ENCODE results near the gene MAGEB3.
"Not testable (repeated sequence)": the region's sequence is repeated elsewhere in the genome, so short reads cannot be mapped to it uniquely, and the experiment has no call there.

Gene MAGEB3, protein sequence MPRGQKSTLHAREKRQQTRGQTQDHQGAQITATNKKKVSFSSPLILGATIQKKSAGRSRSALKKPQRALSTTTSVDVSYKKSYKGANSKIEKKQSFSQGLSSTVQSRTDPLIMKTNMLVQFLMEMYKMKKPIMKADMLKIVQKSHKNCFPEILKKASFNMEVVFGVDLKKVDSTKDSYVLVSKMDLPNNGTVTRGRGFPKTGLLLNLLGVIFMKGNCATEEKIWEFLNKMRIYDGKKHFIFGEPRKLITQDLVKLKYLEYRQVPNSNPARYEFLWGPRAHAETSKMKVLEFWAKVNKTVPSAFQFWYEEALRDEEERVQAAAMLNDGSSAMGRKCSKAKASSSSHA

GRCh38 chrX:30230395-30230794 lies at the start of gene MAGEB3:
TSS of gene MAGEB3 (plus strand) at chrX:30230657. CDS start at chrX:30235925, 5,268 bp downstream.
- DNase-seq (ENCODE audit: low read depth): no peak

DNA sequence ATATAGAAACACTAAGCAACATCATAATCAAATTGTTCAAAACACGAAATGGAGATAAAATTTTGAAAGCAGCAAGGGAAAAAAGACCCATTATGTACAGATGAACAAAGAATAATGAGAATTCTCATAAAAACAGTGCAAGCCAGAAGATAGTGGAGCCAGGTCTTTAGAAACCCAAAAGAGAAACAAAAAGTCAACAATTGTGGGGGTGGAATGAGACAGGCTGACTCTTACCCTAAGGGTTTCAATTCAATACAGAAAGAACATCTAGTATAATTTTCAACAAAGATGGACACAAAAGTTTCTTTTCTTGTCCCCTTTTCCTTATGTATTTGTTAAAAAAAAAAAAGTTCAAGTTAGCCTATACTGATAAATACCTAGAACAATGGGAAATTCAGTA lies 49.1 kb upstream of the MAGEB3 start:
- no peak for DNase-seq (ENCODE audit: low read depth)

DNA sequence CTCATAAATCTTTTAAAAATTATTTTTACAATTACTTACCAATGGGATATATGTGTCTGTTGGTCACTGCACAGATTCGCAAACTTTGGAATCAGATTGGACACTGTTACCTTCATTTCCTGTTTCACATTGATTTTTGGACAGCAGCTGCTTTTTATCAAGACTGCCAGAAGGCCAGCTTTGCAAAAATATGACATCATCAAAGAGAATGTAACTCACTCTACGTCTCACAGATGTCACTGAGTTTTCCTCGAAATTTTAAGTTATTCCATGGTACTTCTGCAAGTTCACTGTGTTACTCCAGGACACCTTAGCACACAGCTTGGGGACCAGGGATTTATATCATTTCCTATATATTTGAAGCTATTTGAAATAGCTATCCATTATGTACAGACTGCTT lies 46.9 kb upstream of the MAGEB3 start:
- DNase-seq (ENCODE audit: low read depth): no peak

GRCh38 chrX:30190426-30190825 lies 40.0 kb upstream of the MAGEB3 start:
- DNase-seq (ENCODE audit: low read depth): no peak

DNA sequence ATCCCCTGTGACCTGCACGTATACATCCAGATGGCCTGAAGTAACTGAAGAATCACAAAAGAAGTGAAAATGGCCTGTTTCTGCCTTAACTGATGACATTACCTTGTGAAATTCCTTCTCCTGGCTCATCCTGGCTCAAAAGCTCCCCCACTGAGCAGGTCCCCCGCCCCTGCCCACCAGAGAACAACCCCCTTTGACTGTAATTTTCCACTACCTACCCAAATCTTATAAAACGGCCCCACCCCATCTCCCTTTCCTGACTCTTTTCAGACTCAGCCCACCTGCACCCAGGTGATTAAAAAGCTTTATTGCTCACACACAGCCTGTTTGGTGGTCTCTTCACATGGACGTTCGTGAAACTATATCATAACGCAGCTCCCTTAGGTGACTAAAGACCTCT lies 36.5 kb upstream of the MAGEB3 start:
- not testable (repeated sequence) for DNase-seq (ENCODE audit: low read depth)

DNA sequence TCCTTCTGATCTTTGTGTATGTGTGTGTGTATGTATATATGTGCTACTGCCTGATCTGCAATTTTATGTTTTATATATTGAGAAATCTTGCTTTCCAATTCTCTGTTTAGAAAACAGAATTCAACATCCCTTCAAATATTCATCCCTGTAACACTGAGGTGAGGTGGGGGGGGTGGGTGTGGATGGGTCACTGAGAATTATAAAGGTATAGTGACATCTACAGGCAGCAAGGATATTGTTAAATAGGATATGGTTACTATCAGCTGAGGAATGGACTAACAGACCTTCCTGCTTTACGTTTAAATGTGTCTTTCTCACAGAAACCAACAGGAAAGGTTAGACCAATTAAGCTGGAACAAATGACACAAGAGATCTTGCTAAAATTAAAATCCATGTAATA lies 34.1 kb upstream of the MAGEB3 start:
- no peak for DNase-seq (ENCODE audit: low read depth)

DNA sequence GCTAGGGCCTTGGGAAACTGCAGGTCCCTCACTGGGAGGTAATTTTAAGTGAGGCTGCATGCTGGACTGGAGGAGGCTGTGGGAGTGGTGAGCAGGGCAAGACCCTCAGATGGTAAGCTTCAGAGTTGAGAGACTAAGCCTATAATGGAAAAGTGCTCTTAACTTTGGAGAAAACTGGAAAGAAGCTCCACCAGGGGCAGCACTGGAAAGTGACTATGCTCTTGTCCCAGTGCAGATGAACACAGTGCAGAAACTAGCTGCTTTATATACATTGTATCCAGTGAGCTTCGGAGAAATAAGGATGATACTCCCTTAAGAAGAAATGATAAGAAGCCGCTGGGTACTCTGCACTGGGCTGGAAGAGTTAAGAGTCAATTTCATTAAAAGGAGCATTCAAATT lies 18.3 kb upstream of the MAGEB3 start:
- DNase-seq (ENCODE audit: low read depth): no peak

DNA sequence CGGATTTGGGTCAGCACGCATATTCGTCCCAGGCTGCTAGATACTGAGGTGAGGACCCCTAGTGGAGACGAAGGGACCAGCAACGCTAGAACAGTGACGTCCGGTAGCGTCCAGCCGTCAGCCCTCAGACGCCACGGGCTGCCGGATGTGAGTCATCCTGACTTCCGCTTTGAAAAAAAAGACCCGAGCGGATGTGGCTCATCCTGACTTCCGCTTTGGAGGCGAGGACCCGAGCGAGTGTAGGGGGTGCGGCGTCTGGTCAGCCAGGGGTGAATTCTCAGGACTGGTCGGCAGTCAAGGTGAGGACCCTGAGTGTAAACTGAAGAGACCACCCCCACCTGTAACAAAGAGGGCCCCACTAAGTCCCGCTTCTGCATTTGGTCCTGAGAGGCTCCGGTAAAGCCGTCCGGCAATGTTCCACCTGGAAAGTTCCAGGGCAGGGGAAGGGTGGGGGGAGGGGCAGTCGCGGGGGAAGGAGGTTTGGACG lies 15.1 kb upstream of the MAGEB3 start, which contains the start of gene MAGEB2:
MAGEB2 (plus strand) TSS at position 207 of the 487 bp plus-strand sequence. CDS start 3,018 bp downstream, outside the sequence.
- DNase-seq (ENCODE audit: low read depth): no peak

DNA sequence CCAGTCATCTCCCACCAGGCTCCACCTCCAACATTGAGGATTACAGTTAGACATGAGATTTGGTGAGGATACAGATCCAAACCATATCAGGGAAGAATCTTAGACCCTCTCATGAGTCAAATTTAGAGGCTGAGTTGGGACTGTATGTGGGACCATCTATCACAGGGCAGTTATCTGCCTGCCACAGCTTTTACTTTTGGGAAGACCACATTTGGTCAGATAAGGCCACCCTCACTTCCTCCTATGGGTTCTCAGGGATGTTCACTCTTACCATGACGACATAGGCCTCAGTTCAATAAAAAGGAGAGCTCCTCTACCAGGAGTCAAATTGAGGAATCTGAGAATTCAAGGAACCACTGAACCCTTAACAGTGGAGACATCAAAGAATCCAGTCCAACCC lies 13.0 kb upstream of the MAGEB3 start:
- no peak for DNase-seq (ENCODE audit: low read depth)

DNA sequence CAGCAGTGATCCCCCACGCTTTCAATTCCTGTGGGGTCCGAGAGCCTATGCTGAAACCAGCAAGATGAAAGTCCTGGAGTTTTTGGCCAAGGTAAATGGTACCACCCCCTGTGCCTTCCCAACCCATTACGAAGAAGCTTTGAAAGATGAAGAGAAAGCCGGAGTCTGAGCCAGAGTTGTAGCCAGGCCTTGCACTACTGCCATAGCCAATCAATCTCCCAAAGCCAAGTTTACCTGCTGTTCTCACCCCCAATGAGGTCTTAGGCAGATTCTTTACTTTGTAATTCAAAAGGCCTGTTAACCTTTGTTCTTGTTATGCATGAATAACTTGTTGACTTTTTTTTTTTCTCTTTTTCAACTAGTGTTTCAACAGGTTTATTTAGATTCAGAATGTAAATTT lies 11.1 kb upstream of the MAGEB3 start:
- DNase-seq (ENCODE audit: low read depth): no peak

GRCh38 chrX:30220661-30221060 lies 9.8 kb upstream of the MAGEB3 start:
- DNase-seq (ENCODE audit: low read depth): no peak

DNA sequence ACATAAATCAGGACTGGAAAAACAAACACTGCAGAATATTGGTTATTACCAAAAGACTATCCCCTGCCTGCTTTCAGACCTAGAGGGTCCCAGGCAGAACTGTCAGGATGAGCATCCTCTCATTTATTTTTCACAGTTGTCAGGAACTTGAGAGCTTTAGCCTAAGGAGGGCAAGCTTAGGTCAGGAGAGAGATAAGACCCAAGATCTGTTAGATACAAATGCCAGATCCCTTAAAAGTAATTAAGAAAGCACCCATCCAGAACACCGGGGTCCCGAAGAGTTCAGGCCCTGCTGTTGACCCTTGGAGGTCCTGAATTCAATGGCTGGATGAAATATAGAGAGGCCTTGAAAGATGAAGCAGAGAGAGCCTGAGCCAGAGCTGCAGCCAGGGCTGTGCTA lies 5.9 kb upstream of the MAGEB3 start:
- no peak for DNase-seq (ENCODE audit: low read depth)

DNA sequence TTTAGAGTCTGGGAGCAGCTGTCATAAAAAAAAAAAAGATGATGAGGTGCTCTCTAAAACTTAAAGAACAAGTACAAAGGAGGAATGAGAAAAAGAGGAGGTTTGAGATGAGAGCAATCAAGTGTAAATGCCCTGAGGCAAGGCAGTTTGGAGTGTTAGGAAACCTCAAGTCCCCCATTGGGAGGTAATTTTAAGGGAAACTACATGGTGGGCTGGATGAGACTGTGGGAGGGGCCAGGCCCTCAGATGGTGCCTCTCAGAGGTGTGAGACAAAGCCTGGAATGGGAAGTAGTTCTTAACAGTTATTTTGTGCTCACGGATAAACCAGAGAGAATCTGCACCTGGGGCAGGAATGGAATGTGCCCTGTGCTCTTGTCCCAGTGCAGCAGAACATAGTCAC lies 1.9 kb upstream of the MAGEB3 start:
- no peak for DNase-seq (ENCODE audit: low read depth)

DNA sequence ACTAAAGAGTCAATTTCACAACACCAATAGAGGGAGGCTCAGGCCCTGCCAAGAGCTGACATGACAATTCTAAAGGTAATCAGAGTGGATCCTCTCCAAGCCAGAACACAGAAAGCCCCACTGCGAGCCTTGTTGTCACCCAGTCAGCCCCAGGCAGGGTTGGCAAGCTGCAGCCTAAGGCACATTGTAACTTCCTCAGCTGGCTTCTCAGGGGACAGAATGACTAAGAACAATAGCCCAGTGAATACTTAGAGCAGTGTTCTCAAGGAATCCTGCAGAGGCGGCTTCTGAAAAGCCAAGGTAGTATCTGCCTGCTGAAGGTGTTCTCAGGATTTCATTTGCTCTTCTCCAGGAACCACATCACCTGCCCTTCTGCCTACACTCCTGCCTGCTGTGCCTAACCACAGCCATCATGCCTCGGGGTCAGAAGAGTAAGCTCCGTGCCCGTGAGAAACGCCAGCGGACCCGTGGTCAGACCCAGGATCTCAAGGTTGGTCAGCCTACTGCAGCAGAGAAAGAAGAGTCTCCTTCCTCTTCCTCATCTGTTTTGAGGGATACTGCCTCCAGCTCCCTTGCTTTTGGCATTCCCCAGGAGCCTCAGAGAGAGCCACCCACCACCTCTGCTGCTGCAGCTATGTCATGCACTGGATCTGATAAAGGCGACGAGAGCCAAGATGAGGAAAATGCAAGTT lies 11.4 kb downstream of the MAGEB3 start, which contains the start of gene MAGEB4:
MAGEB4 (plus strand) TSS at position 277 of the 692 bp plus-strand sequence; CDS start at position 413, 136 bp downstream.
- no peak for DNase-seq (ENCODE audit: low read depth)

GRCh38 chrX:30246769-30247489 lies 16.5 kb downstream of the MAGEB3 start, which contains the start of gene MAGEB1:
TSS of gene MAGEB1 (plus strand) at chrX:30247146. CDS start at chrX:30250494, 3,348 bp downstream.
- DNase-seq (ENCODE audit: low read depth): no peak

GRCh38 chrX:30248854-30249253 lies 18.4 kb downstream of the MAGEB3 start:
- no peak for DNase-seq (ENCODE audit: low read depth)

DNA sequence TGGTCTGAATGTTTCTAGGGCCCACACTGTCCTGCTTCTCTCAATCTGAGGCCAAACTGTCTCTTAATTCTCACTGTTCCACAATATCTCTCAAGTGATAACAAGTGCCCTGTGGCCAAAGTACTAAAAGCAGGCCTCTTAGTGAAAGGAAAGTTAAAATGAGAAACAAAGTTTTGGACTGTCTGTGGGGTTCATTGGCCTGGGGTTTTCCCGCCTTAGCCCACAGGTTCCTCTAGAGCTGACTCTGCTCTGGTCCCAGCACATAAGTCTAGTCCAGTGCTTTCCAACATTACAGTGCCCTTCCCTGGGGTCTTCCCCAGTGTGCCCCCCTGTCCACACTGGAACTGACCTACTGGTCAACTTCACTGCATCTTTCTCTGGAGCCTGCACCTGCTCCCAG lies 22.8 kb downstream of the MAGEB3 start:
- DNase-seq (ENCODE audit: low read depth): no peak

DNA sequence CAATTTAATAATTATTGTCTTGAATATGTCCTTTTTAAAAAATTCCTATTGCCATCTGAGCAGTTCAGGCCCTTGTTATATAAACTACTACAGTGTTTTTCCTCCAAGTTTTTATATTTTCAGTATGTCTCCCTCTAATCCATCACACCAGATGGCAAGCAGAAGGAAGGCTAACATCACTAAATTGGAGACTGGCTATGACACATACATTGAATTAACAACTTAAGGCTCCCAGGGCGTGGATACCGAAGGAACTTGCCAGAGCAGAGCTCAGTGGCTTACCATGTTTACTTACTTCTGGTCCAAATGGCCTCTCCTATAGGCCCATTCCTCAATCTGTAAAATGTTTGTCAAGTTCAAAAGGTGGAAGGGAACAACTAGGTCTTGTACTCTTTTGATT lies 29.5 kb downstream of the MAGEB3 start:
- DNase-seq (ENCODE audit: low read depth): no peak

- no peak for DNase-seq (ENCODE audit: low read depth)
Measured at GRCh38 chrX:30261012-30261411, 30.6 kb downstream of the MAGEB3 start.

GRCh38 chrX:30262763-30263162 lies 32.3 kb downstream of the MAGEB3 start:
- no peak for DNase-seq (ENCODE audit: low read depth)

- DNase-seq (ENCODE audit: low read depth): no peak
Measured at GRCh38 chrX:30270639-30271038, 40.2 kb downstream of the MAGEB3 start.

DNA sequence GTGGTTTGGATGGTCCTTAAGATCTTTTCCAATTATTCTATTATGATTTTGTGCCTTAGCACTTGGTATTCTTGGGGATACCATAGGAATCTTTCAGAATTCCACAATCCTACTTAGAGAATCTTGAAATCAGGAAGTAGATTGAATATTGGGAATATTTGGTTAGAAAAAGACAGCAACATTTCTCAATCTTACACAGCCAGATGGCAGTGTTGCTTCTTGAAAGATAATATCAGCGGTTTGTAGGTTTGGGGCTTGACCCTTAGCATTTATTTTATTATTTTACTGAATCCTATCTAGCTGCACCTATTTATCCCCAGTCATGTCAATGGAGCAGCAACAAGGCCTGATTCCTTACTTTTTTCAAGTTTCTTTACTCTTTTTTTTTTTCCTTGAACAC lies 45.0 kb downstream of the MAGEB3 start:
- DNase-seq (ENCODE audit: low read depth): no peak

Measured in stimulated activated CD8-positive, alpha-beta memory T cell treated with anti-CD3 and anti-CD28 coated beads, Interleukin-12 subunit alpha, Interleukin-12 subunit beta, amount 100 ng/mL, for 1 hour (primary cell).